HAP-1 (cell line): ENCODE results near the gene WWOX.

ENCODE experiments used
- DNase-seq, 2 experiments: peaks; one replicate each; pipeline ENCODE4 v3.0.0-alpha.2; 2016 to 2020; ENCODE audit warnings: low spot score in 2 of 2
- H3K27me3 ChIP-seq: fragments of 250-450 bp; sonication (Bioruptor Pico); 2 replicates; pipeline ENCODE4 v1.5.1; 2020; ENCODE audit warnings: low read depth, mild to moderate bottlenecking, moderate library complexity
- H3K36me3 ChIP-seq: fragments of 250-450 bp; sonication (Bioruptor Pico); replicated peaks from 2 replicates; pipeline ENCODE4 v1.5.1; 2020; ENCODE audit warnings: mild to moderate bottlenecking
- H3K4me1 ChIP-seq: fragments of 250-450 bp; sonication (Bioruptor Pico); 2 replicates; pipeline ENCODE4 v1.5.1; 2020; ENCODE audit warnings: mild to moderate bottlenecking
- H3K4me3 ChIP-seq: fragments of 250-450 bp; sonication (Bioruptor Pico); 2 replicates; pipeline ENCODE4 v1.5.1; 2020; ENCODE audit warnings: mild to moderate bottlenecking, moderate library complexity
- H3K9me3 ChIP-seq: fragments of 250-450 bp; sonication (Bioruptor Pico); 2 replicates; pipeline ENCODE4 v1.5.1; 2020; ENCODE audit warnings: mild to moderate bottlenecking, moderate library complexity
- in situ Hi-C: fragments of 300-500 bp; cut with MboI; formaldehyde crosslinking; loops from 3 replicates; pipeline ENCODE4 v1.14.3; 2020; ENCODE audit warnings: low sequenced_read_pairs, inconsistent platforms, mixed read lengths

WWOX gene

DNA sequence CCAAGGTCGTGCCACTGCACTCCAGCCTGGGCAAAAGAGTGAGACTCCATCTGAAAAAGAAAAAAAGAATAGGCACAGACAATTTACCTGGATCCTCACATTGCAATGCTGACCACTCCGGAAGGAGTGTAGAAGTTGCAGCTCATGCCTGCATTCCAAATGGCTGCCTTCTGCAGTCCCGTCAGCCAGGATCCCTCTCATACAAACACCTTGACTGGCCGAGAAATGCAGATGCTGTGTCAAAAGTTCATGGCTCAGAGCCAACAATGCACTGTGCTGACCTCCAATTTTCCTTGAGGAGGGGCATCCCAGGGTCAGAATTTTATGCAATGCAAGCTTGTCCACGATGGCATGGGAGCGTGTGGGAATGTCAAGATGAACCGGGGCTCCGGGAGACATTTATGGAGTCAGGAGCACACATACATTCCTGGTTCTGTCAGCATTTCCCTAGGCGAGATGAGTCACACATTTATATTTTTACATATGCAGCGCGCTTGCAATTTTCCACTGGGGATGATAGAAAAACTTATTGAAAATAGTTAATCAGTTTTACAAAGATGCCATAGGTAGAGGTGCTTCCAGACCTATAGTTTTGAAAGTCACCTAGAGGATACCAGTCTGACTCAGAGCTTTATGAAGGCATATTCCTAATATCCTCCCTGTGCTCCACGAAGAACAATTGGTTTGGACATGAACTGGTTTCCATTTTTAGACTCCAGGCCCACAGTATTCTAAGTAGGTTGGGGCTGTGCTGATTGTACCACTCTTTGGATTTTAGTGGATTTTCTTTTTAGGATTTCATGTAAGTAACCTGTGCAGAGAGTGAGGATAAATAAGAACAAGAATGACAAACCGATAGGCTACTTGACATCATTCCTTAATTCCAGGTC lies 886.5 kb downstream of the WWOX start:
- no peak for DNase-seq
- no peaks in the 10 kb centered on the region for H3K4me1 ChIP-seq
- H3K36me3 ChIP-seq, result no peaks in the 10 kb centered on the region
- H3K27me3 ChIP-seq, result no peaks in the 10 kb centered on the region
- no peak overlapping the region for H3K4me3 ChIP-seq
- in situ Hi-C loops, result no loop called here
- H3K9me3 ChIP-seq, result no peaks in the 10 kb centered on the region

DNA sequence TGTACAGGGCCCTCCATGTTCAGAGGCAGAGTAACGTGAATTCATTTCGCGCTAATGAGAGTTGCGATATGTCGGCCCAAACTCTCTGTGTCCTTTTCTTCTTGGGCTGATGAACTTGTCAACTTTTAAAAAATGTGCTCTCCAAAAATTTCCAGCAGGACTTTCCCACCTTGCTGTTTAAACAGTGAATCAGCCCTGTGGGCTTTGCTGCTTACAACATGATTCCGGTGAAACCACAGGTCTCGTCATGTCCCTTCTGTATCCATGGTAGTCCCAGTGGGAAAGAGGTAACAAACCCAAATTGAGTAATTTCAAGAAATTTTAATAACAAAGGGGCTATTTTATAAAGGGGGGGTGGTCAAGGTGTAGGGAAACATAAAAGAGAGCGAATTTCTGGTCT lies 888.2 kb downstream of the WWOX start:
- no peaks in the 10 kb centered on the region for H3K27me3 ChIP-seq
- in situ Hi-C loops, result no loop called here
- H3K4me3 ChIP-seq, result no peak overlapping the region
- no peaks in the 10 kb centered on the region for H3K36me3 ChIP-seq
- no peaks in the 10 kb centered on the region for H3K4me1 ChIP-seq
- H3K9me3 ChIP-seq, result no peaks in the 10 kb centered on the region
- no peak for DNase-seq

DNA sequence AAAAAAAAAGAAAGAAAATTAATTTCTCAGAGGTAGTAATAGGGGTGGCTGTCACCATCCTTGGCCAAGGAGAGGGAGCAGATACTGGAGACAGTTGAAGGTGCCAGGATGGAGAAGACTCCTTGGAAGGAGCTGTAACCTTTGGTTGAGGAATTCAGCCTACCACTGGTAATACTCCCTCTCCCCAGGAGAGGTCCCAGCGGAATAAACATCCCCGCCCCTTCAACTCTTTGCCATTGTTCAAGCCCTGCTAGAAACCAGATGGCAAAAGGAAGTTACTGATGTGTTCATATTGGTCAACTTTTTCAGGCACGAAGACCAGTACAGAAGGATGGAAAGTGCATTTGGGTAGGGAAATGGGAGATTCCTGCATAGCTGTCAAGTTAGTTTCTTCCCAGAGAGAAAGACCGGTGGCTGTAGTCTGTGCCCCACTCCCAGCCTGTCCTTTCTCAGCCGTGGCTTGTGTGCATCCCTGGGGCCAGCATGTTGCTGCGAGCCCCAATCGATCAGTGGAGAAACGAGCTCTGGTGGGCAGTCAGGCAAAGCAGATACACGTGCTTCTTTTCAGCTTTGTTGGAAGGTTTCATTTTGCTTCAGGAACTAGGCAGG lies 889.0 kb downstream of the WWOX start:
- Histone ChIP-seq H3K36me3 (no peaks in the 10 kb centered on the region), H3K9me3 (no peaks in the 10 kb centered on the region), H3K27me3 (no peaks in the 10 kb centered on the region), H3K4me3 (no peak overlapping the region), H3K4me1 (no peaks in the 10 kb centered on the region)
- no peak for DNase-seq
- in situ Hi-C loops, result no loop called here

DNA sequence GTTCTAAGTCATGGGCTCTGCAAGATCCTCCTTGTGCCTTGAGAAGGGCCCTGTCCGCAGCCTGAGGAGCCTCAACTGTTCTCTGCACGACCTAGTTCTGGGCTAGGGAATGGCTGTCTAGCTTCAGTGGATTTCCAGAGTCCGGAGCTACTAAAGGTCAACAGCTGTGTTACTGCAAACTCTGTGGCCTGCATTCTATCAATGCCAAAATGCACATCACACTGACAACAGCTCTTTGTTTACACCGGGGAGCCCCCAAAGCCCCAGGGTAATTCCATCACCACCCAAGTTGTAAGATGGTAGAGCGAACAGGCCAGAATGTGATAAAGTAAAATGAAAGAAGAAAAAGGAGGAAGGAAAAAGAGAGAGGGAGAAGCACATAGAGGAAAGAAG lies 890.9 kb downstream of the WWOX start:
- no peak for DNase-seq
- Histone ChIP-seq H3K9me3 (no peaks in the 10 kb centered on the region), H3K4me1 (no peaks in the 10 kb centered on the region), H3K27me3 (no peaks in the 10 kb centered on the region), H3K36me3 (no peaks in the 10 kb centered on the region), H3K4me3 (no peak overlapping the region)
- in situ Hi-C loops, result no loop called here

DNA sequence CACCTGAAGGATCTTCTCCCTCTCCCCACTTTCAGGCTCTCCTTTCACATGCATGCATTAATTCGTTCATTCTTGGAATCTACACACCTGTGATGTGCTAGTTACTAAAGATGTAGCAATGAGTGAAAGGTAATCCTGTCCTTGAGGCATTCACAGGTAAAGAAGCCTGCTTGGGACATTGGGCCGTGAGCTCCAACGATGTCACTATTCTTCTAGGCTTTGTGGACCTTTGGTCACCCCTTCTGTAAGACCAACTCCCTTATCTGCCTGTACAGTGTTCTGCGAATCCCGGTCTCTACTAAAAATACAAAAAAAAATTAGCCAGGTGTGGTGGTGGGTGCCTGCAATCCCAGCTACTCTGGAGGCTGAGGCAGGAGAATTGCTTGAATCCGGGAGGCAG lies 892.5 kb downstream of the WWOX start:
- Histone ChIP-seq H3K4me1 (no peaks in the 10 kb centered on the region), H3K36me3 (no peaks in the 10 kb centered on the region), H3K27me3 (no peaks in the 10 kb centered on the region), H3K9me3 (no peaks in the 10 kb centered on the region), H3K4me3 (no peak overlapping the region)
- no peak for DNase-seq
- in situ Hi-C loops, result no loop called here

DNA sequence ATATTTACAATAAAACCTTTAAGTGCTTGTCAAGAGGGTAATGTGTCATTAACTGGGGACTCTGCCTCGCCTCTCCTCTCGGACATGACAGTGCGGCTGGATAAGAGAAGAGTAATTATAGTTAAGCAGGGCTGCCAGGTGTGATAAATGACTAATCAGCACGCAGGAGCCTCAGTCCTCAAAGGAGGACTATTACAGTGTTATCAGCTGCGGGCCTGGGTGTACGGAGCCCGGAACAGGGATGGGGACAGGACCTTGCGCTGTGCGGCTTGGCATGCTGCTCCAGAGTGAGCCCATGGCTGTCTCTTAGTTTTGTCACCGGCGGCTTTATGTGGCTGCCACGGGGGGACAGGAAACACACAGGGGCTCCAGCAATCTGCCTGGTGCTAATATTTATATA lies 893.9 kb downstream of the WWOX start:
- DNase-seq, result no peak
- Histone ChIP-seq H3K4me3 (no peak overlapping the region), H3K36me3 (no peaks in the 10 kb centered on the region), H3K4me1 (no peaks in the 10 kb centered on the region), H3K9me3 (no peaks in the 10 kb centered on the region), H3K27me3 (no peaks in the 10 kb centered on the region)
- in situ Hi-C loops, result no loop called here

DNA sequence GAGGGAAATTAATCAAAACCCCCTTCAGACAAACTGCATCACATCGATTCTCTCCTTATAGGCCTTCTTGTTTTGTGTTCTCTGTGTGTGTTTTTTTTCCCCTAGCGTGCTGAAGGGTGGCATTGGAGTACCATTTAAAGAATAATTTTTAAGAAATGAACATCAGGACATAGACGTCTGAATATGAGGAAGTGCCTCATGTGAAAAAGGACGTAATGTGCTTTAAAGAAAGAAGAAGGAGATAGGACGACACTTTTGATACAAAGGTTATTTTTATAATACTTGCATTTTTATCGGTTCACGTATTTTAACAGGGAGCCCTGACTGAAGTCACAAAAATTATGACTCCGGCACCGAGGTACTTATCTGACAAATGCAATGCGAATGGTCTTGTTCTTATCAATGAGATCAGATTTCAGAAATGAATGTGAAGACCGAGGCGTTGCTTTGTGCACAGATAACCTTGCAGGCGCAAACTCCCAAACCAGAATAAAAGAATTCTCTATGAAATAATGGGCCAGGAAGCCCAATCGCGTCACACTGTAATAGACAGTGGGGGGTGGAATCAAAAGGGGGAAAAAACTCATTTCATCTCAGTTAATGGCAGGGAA lies 894.8 kb downstream of the WWOX start:
- no peak for DNase-seq
- H3K36me3 ChIP-seq, result no peaks in the 10 kb centered on the region
- H3K4me3 ChIP-seq, result no peak overlapping the region
- no peaks in the 10 kb centered on the region for H3K4me1 ChIP-seq
- H3K27me3 ChIP-seq, result no peaks in the 10 kb centered on the region
- in situ Hi-C loops, result no loop called here
- H3K9me3 ChIP-seq, result no peaks in the 10 kb centered on the region

DNA sequence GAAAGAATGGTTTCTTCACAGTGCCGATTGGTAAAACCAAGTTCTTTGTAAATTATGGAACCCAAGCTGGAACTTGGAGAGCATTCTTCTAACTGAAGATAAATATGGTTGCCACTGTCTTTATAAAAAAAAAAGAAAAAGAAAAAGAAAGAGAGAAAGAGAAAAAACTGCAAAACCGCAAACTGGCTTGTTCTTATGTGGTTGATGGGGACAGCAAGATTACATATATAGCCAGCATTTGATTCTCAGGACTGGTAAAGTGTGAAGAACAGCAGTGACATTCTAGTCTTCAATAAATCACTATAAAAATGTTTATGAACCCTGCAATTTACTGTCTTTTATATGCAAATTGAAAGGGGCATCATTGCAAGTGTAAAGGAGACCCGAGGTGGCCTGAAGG lies 896.0 kb downstream of the WWOX start:
- H3K27me3 ChIP-seq, result no peaks in the 10 kb centered on the region
- H3K36me3 ChIP-seq, result no peaks in the 10 kb centered on the region
- H3K4me3 ChIP-seq, result no peak overlapping the region
- no peaks in the 10 kb centered on the region for H3K4me1 ChIP-seq
- in situ Hi-C loops, result no loop called here
- H3K9me3 ChIP-seq, result no peaks in the 10 kb centered on the region
- DNase-seq, result no peak

DNA sequence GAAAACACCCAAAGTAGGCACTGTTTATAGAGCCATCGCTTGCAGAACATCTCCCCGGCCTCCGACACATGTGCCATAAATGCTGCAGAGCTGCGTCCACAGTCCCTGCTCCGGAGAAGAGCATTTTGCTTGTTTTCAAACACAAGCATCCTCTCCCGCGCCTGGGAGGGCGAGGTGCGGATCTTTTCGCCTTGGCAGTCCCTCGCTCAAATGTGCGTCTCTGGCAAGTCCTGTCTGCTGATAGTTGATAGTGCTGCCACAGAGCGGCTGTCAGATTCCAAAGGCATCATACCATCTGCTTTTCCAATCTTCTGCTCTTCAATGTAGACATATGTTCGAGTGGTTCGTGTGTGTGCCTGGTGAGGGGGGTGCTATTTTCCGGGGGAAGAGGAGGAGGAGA lies 897.3 kb downstream of the WWOX start:
- no peaks in the 10 kb centered on the region for H3K4me1 ChIP-seq
- no peak overlapping the region for H3K4me3 ChIP-seq
- H3K9me3 ChIP-seq, result no peaks in the 10 kb centered on the region
- no peak for DNase-seq
- H3K36me3 ChIP-seq, result no peaks in the 10 kb centered on the region
- in situ Hi-C loops, result no loop called here
- no peaks in the 10 kb centered on the region for H3K27me3 ChIP-seq

DNA sequence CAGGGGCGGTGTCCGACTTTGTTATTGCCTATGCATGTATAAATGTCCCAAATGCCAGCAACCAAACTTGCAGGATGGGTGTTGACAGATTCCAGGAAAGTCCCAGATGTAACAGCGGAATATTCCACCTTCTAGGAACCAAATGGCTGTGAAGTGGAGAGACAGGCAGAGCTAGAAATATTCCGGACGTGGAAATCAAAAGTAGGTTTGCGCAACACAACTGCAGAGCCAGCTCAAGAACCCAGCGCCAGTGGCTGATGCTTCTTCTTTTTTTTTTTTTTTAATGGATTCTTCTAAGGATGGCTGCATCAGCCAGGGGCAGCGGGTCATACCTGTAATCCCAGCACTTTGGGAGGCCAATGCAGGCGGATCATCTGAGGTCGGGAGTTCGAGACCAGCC lies 899.4 kb downstream of the WWOX start:
- Histone ChIP-seq H3K4me3 (no peak overlapping the region), H3K36me3 (no peaks in the 10 kb centered on the region), H3K4me1 (no peaks in the 10 kb centered on the region), H3K27me3 (no peaks in the 10 kb centered on the region), H3K9me3 (no peaks in the 10 kb centered on the region)
- in situ Hi-C loops, result no loop called here
- no peak for DNase-seq

DNA sequence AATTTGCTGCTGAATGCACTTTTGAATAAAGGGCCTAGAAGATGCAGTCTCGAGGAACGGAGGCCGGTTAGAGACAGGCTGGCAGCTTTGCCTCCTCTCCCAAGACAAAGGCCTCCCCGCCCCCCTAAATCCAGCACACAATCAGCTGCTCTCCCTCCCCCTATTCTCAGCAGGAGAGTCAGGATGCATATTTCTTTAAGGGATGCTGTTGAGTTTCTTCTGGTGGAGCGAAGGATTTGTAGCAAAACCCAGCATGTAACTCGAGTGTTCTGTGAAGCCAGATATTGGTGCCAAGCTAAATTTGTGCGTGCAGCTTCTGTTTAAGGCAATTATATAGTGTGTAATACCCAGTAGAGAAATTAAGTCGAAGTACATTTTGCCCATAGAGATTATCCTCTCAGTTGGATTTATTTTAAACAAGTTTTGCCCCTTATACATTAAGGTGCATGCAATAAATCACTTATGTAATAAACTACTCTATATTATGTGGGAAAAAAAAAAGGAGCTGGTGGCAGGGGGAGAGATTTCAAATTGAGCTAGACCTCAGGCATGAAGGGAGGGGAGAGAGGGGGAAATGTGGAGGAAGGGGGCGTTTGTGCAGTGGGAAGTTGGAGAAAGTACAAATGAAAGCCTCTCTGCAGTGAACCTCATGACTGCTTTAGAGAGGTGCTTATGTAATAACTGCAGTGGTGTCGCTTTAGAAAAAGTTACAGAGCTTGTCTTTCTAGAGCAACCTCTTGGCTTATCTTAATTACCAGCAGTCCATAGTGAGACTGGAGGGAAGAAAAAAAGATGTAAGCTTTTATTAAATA lies 901.9 kb downstream of the WWOX start:
- Histone ChIP-seq H3K9me3 (no peaks in the 10 kb centered on the region), H3K36me3 (no peaks in the 10 kb centered on the region), H3K27me3 (no peaks in the 10 kb centered on the region), H3K4me3 (no peak overlapping the region), H3K4me1 (no peaks in the 10 kb centered on the region)
- in situ Hi-C loops, result no loop called here
- DNase-seq, result no peak

DNA sequence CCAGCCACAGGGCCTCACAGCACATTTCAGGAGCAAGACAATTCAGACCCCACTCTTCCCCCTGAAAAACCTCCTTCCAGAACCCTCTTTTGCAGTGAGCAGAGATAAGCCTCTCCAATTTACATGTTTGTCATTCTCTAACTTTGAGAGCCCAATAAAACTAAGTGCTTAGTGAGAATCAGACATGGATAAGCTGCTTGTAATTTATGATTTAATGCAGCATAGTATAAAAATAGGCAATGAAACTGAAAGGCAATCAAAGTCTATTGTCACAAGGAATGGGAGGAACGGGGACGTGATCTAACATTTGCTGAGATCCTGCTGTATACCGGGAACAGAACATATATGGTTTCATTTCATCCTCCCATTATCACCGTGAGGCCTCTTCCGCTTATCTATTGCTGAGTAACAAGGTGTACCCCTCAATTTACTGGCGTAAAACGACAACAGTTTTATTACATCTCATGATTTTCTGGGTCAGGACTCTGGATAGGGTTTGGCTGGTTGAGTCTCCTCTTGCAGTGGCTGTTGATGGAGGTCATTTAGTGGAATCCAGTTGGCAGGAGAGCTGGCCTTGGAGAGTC lies 903.7 kb downstream of the WWOX start:
- Histone ChIP-seq H3K27me3 (no peaks in the 10 kb centered on the region), H3K9me3 (no peaks in the 10 kb centered on the region), H3K36me3 (no peaks in the 10 kb centered on the region), H3K4me1 (no peaks in the 10 kb centered on the region), H3K4me3 (no peak overlapping the region)
- no peak for DNase-seq
- in situ Hi-C loops, result no loop called here

DNA sequence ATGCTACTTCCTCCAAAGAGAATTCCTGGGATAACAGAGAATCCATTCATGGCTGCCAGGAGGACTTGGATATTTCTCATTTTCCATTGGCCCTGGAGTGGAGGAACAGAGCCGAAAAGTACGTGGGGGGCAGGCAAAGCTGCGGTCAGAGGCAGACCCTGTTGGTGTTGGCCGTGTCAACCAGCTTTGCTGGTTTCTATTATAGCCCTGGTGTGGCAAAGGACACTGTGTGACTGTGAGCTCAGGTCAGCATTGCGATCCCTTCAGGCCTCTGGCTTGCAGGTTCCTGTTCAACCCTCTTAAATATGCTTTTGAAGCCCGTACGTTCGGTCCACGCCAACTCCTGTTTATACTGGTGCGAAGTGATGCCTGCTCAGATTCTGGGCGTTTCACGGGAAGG lies 904.9 kb downstream of the WWOX start:
- Histone ChIP-seq H3K27me3 (no peaks in the 10 kb centered on the region), H3K36me3 (no peaks in the 10 kb centered on the region), H3K9me3 (no peaks in the 10 kb centered on the region), H3K4me1 (no peaks in the 10 kb centered on the region), H3K4me3 (no peak overlapping the region)
- in situ Hi-C loops, result no loop called here
- no peak for DNase-seq
